Fibroblast of mammary gland (primary cell): ENCODE results near the gene PPAT.

ENCODE experiments used
- DNase-seq: peaks from one replicate; pipeline ENCODE4 v3.0.0-alpha.2; 2010; ENCODE audit warnings: low read depth
- H3K4me3 ChIP-seq: 2 replicates; pipeline ENCODE4 v1.5.1; 2011; ENCODE audit warnings: low read depth, mild to moderate bottlenecking, low read length, moderate library complexity; ENCODE audit not compliant: control insufficient read depth
- TF ChIP-seq, protein P1 (sequence below): conservative IDR thresholded peaks from 2 replicates; pipeline ENCODE4 v1.5.1; 2011; ENCODE audit warnings: low read depth, low read length, inconsistent platforms; ENCODE audit not compliant: control insufficient read depth, insufficient read depth

The PPAT gene

DNA sequence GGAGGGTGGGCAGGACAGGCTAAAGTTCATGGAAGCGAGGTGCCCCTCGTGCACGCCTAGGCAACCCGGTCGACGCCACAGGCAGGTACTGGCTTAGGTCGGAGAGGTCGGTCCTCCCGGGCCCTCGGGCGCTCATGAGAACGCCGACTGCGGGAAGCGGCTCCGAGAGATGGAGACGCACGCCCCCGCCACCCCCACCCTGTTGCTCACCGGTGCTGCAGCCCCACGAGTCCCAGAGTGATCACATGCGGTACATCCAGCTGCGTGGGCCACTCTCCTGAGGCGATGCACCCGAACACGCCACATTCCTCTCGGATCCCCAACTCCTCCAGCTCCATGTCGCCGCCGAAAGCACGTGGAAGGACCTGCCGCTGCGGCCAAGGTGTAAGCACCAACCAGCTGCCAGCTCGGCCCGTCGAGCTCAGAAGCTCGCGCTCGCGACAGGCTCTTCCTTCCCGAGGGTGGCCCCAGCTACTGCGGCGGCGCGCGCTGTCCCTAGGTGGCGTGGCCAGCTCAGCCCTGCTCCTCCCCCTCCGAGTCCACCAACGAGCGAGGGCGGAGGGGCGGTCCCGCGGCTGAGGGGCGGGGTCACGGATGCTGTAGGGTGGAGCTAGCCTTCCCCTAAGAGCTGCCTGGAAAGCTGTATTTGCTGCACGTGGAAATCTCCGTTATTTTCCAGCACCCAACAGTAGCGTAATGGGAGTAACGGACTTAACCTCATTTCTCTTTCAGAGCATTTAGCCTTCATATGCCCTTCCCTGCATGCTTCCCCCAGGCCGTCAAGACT lies at the start of gene PPAT:
PPAT (minus strand) TSS at position 476 of the 787 bp plus-strand sequence; CDS start at position 338, 138 bp downstream.
- peak; percentile 95 for DNase-seq
- TF ChIP-seq, protein P1, sequence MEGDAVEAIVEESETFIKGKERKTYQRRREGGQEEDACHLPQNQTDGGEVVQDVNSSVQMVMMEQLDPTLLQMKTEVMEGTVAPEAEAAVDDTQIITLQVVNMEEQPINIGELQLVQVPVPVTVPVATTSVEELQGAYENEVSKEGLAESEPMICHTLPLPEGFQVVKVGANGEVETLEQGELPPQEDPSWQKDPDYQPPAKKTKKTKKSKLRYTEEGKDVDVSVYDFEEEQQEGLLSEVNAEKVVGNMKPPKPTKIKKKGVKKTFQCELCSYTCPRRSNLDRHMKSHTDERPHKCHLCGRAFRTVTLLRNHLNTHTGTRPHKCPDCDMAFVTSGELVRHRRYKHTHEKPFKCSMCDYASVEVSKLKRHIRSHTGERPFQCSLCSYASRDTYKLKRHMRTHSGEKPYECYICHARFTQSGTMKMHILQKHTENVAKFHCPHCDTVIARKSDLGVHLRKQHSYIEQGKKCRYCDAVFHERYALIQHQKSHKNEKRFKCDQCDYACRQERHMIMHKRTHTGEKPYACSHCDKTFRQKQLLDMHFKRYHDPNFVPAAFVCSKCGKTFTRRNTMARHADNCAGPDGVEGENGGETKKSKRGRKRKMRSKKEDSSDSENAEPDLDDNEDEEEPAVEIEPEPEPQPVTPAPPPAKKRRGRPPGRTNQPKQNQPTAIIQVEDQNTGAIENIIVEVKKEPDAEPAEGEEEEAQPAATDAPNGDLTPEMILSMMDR: no peak
- H3K4me3 ChIP-seq: peak within 1 kb of the TSS; percentile 87

DNA sequence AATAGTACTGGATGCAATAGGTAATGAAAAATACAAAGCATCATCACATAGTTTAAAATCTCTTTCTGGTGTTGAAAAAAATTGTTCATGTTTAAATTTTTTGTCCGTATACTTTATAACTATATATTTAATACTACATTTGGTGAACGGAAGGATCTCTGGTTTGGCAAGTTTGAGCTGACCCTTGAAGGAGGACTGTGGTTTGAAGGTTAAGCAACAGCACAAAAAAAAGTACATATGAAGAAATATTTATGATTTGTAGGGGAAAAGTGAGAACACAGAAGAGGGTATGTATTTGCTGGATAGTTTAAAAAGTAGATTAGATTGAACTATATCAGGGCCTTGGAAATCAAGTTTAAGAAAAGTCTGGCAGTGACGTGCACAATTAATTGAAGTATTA lies 45.3 kb upstream of the PPAT start:
- TF ChIP-seq, protein P1: no peak

DNA sequence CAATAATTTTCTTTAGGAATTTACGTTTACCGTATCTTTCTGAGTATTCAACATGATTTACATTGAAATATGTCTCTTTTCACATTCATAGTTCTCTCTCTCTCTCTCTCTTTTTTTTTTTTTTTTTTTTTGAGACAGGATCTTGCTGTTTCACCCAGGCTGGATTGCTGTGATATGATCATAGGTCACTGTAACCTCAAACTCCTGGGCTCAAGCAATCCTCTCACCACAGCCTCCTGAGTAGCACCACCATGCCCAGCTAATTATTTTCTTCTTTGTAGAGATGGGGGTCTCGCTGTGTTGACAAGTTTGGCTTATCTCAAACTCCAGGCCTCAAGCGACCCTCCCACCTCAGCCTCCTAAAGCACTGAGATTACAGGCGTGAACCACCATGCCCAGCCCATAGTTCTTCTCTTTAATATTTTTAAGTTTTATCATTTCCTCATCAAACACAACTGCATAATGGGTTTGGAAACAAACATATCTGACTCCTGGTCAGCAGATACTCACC lies 41.8 kb upstream of the PPAT start:
- DNase-seq: no peak
- no peak overlapping the region for H3K4me3 ChIP-seq
- TF ChIP-seq, protein P1: no peak

More for the DNA sequence above, 45.3 kb upstream of the PPAT start:
- H3K4me3 ChIP-seq: no peak overlapping the region
- no peak for DNase-seq

DNA sequence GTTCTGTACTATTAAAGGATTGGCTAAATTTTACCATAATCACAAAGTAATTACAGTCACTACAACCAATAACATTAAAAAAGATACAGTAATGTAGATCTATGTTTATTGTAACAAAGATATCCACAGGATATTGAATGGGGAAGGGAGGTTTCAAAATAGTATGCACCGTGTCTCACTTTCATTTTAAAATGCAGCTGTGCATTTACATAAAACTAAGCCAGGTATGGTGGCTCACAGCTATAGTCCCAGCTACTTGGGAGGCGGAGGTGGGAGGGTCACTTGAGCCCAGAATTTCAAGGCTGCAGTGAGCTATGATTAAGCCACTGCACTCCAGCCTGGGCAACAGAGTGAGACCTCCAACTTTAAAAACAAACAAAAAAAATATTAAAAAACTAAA lies 40.5 kb upstream of the PPAT start:
- TF ChIP-seq, protein P1: no peak
- DNase-seq: no peak

DNA sequence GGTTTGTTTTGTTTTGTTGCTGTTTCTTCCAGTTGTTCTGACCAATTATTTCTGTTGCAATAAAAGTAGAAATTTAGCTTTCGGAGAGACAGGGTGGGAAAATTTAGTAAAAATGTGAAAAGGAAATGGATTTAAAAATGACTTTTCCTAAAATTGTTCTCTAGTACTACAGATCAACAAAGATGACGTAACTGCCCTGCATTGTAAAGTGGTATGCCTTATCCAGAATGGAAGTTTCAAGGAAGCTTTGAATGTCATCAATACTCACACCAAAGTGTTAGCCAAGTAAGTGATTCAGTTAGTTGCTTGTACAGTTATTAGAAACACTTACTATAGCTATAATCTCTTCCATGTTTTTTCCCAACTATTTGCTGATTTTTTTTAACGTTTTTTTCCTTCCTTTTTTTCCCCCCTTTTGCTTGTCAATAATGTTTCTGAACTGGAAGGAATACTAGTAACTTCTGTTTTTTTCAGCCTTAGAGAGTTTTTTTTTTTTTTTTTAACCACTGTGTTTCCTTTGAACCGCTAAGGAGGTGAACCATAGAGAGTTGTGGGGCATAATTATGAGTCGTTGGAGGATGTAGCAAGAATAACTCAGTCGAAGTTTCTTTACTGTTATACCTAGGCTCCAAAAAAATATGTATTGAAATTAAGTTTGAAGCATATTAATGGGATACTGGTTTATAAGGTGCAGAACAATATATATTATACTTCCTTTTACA lies 34.2 kb upstream of the PPAT start:
- H3K4me3 ChIP-seq: no peak overlapping the region
- TF ChIP-seq, protein P1: no peak
- DNase-seq: peak; percentile 32

More for the DNA sequence above, 40.5 kb upstream of the PPAT start:
- H3K4me3 ChIP-seq: no peak overlapping the region

DNA sequence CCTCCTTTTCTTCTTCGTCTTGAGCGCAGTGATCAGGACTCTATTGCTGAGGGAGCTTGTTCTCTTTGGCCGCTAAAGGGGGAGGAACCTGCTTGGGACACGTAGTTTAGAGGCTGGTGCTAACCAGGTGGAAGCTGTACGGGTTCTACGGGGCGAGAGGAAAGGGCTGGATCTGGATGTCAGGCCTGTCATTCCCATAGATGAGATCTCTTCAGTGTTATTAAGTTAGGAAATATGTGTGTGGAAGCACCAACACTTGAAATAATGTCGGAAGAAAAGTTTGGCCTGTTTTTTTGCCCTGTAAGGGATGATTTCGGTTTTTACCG lies 32.6 kb upstream of the PPAT start:
- peak; percentile 31 for DNase-seq
- TF ChIP-seq, protein P1: no peak
- peak overlapping the region; percentile 80 for H3K4me3 ChIP-seq
